ENCODE measurements around the gene ROR2. TPM values are rescaled to one million over a fixed set of nuclear protein-coding genes. Genes with fewer than 3 reads are reported as not detected.

The ROR2 gene
- total and polyA plus RNA-seq, 2 donors (not counting 3 experiments of a cell fraction or from before 2014, with no cell fraction given) = not detected

DNA sequence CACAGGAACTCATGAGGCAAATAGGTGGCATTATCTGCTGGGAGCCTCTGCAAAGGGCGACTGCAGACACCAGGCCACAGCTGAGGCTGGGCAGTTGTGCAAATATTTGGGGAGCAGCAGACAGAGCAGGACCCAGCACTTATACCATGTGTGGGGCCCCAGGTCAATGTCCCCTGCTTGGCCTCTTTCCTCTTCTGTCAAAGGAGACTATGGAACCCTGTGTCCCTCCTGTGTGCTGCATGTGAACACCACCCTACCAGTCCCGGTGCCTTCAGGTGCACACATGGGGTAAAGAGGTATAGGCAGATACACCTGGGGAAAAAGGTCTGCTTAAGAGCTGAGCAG, 50.8 kb downstream of the ROR2 start:
- no peak overlapping the region for H3K4me2 ChIP-seq (ENCODE audit: insufficient read depth, low read length)
- H3K9ac ChIP-seq (replicated peaks; ENCODE audit: extremely low read depth, insufficient read depth, low read length) = no peak overlapping the region
- dilution Hi-C loops (cut with MboI; ENCODE audit: extremely low pct_ligation_motif_present, low sequenced_read_pairs) (no loop called here), intact Hi-C loops (cut with micrococcal nuclease) (no loop called here)
- no peaks in the 10 kb centered on the region for H3K9me3 ChIP-seq (replicated peaks; ENCODE audit: control insufficient read depth, insufficient read depth, low read length)
- no peaks in the 10 kb centered on the region for H3K36me3 ChIP-seq (ENCODE audit: control insufficient read depth in 2 of 2, extremely low read depth in 1 of 2, insufficient read depth in 2 of 2, low read length in 2 of 2)
- DNase-seq (ENCODE audit: low read depth, low spot score) (no peak), FAIRE-seq (no peak)
- POLR2A ChIA-PET = no interaction called here
- no peaks in the 10 kb centered on the region for H3K4me1 ChIP-seq (ENCODE audit: control insufficient read depth, extremely low read depth, insufficient read depth, low read length)
- no peak for TF ChIP-seq EZH2 (IDR thresholded peaks at IDR 0.05; ENCODE audit: borderline replicate concordance, low read depth, low read length, severe bottlenecking)
- CTCF ChIA-PET = no interaction called here
- no peaks in the 10 kb centered on the region for H3K27me3 ChIP-seq (ENCODE audit: control insufficient read depth in 2 of 2, insufficient read depth in 2 of 2, low read length in 2 of 2)
- no peak overlapping the region for H2AFZ ChIP-seq (ENCODE audit: low read depth, low read length)
- H3K79me2 ChIP-seq (ENCODE audit: control insufficient read depth, insufficient read depth, low read length) = no peaks in the 10 kb centered on the region
- no peaks in the 10 kb centered on the region for H3K9me1 ChIP-seq (replicated peaks; ENCODE audit: control insufficient read depth, extremely low read depth, insufficient read depth, low read length)
- no peak overlapping the region for H3K4me3 ChIP-seq (replicated peaks in 1 of 3; ENCODE audit: insufficient read depth in 1 of 3, low read depth in 1 of 3, low read length in 3 of 3)
- H4K20me1 ChIP-seq (replicated peaks; ENCODE audit: control insufficient read depth, extremely low read depth, insufficient read depth, low read length) = no peaks in the 10 kb centered on the region
- no peak overlapping the region for H3K27ac ChIP-seq (ENCODE audit: insufficient read depth, low read depth, low read length)
- no TSS peak for BruUV-seq (replicated peaks)

DNA sequence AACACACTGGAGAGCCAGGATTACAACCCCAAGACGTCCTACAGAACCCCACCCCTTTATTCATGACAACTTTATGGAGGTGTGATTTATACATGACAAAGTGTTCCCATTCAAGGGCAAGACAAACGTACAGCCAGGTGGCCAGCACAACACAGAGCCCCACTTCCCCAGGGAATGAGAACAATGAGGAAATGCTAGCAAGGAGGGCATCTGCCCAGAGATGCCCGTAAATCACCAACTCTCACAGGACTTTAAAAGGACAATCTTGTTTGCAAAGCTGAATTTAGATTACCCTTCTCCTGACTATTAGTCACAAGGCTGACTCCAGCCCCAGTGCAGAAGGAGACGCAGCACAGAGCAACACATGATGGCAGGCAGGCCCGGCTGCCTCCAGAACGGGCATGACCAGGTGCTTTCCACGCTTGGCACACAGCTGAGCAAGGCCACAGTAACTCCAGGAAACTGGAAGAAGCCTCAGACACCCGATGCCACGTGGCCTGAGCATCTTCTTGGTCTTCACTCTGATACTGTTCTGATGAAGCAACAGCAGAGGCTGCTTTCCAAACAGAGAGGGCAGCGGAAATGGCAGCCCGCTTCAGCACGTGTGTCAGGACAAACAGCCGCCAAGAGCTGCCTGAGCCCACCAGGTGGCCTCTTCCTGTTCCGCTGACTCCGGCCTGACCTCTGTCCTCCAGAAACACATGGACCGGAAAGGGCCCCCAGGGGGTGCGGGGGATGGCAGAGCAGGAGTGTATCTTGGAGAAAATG, 51.4 kb downstream of the ROR2 start:
- H3K27me3 ChIP-seq (ENCODE audit: control insufficient read depth in 2 of 2, insufficient read depth in 2 of 2, low read length in 2 of 2) = no peaks in the 10 kb centered on the region
- no peaks in the 10 kb centered on the region for H3K79me2 ChIP-seq (ENCODE audit: control insufficient read depth, insufficient read depth, low read length)
- intact Hi-C loops (cut with micrococcal nuclease) = no loop called here
- CTCF ChIA-PET = no interaction called here
- no peak for FAIRE-seq
- POLR2A ChIA-PET = no interaction called here
- H3K4me1 ChIP-seq (ENCODE audit: control insufficient read depth, extremely low read depth, insufficient read depth, low read length) = no peaks in the 10 kb centered on the region
- no peak overlapping the region for H3K4me2 ChIP-seq (ENCODE audit: insufficient read depth, low read length)
- TF ChIP-seq FOS (IDR thresholded peaks at IDR 0.05; ENCODE audit: borderline replicate concordance, insufficient read depth, low read length) (no peak), EZH2 (IDR thresholded peaks at IDR 0.05; ENCODE audit: borderline replicate concordance, low read depth, low read length, severe bottlenecking) (no peak), MYC (IDR thresholded peaks at IDR 0.05; ENCODE audit: low read depth, low read length) (no peak), JUN (IDR thresholded peaks at IDR 0.05; ENCODE audit: borderline replicate concordance, insufficient read depth, insufficient read length, low read depth) (no peak), POLR2AphosphoS5 (IDR thresholded peaks at IDR 0.05; ENCODE audit: insufficient read depth, low read depth, low read length) (no peak), GATA2 (IDR thresholded peaks at IDR 0.05; ENCODE audit: insufficient read depth, insufficient read length, low read depth, low read length) (no peak), POLR2A (IDR thresholded peaks at IDR 0.05; ENCODE audit: low read depth, low read length) (no peak)
- TF ChIP-seq, protein P1, sequence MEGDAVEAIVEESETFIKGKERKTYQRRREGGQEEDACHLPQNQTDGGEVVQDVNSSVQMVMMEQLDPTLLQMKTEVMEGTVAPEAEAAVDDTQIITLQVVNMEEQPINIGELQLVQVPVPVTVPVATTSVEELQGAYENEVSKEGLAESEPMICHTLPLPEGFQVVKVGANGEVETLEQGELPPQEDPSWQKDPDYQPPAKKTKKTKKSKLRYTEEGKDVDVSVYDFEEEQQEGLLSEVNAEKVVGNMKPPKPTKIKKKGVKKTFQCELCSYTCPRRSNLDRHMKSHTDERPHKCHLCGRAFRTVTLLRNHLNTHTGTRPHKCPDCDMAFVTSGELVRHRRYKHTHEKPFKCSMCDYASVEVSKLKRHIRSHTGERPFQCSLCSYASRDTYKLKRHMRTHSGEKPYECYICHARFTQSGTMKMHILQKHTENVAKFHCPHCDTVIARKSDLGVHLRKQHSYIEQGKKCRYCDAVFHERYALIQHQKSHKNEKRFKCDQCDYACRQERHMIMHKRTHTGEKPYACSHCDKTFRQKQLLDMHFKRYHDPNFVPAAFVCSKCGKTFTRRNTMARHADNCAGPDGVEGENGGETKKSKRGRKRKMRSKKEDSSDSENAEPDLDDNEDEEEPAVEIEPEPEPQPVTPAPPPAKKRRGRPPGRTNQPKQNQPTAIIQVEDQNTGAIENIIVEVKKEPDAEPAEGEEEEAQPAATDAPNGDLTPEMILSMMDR (IDR thresholded peaks at IDR 0.05; ENCODE audit: extremely low read depth in 1 of 2, insufficient read depth in 1 of 2, low read depth in 1 of 2, low read length in 2 of 2) = no peak
- TF ChIP-seq, protein P2, sequence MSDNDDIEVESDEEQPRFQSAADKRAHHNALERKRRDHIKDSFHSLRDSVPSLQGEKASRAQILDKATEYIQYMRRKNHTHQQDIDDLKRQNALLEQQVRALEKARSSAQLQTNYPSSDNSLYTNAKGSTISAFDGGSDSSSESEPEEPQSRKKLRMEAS (IDR thresholded peaks at IDR 0.05; ENCODE audit: insufficient read depth, insufficient read length) = no peak
- no peaks in the 10 kb centered on the region for H3K9me1 ChIP-seq (replicated peaks; ENCODE audit: control insufficient read depth, extremely low read depth, insufficient read depth, low read length)
- no peaks in the 10 kb centered on the region for H4K20me1 ChIP-seq (replicated peaks; ENCODE audit: control insufficient read depth, extremely low read depth, insufficient read depth, low read length)
- no peaks in the 10 kb centered on the region for H3K9me3 ChIP-seq (replicated peaks; ENCODE audit: control insufficient read depth, insufficient read depth, low read length)
- H3K27ac ChIP-seq (ENCODE audit: insufficient read depth, low read depth, low read length) = no peak overlapping the region
- no peak overlapping the region for H3K9ac ChIP-seq (replicated peaks; ENCODE audit: extremely low read depth, insufficient read depth, low read length)
- no peak for DNase-seq (ENCODE audit: low read depth, low spot score)
- H3K36me3 ChIP-seq (ENCODE audit: control insufficient read depth in 2 of 2, extremely low read depth in 1 of 2, insufficient read depth in 2 of 2, low read length in 2 of 2) = no peaks in the 10 kb centered on the region
- dilution Hi-C loops (cut with MboI; ENCODE audit: extremely low pct_ligation_motif_present, low sequenced_read_pairs) = no loop called here
- no peak overlapping the region for H2AFZ ChIP-seq (ENCODE audit: low read depth, low read length)
- H3K4me3 ChIP-seq (replicated peaks in 1 of 3; ENCODE audit: insufficient read depth in 1 of 3, low read depth in 1 of 3, low read length in 3 of 3) = no peak overlapping the region
- BruUV-seq (replicated peaks) = no TSS peak

All from endothelial cell of umbilical vein (primary cell).